ENCODE results near the gene GOLGB1.
A peak's percentile ranks its signal among the peaks of the same experiment; 100 is the strongest.
"Not testable (repeated sequence)": the region's sequence is repeated elsewhere in the genome, so short reads cannot be mapped to it uniquely, and the experiment has no call there.

Gene GOLGB1

GRCh38 chr3:121690777-121691405 is 58.6 kb downstream of the GOLGB1 start:
- no peak for DNase-seq

DNA sequence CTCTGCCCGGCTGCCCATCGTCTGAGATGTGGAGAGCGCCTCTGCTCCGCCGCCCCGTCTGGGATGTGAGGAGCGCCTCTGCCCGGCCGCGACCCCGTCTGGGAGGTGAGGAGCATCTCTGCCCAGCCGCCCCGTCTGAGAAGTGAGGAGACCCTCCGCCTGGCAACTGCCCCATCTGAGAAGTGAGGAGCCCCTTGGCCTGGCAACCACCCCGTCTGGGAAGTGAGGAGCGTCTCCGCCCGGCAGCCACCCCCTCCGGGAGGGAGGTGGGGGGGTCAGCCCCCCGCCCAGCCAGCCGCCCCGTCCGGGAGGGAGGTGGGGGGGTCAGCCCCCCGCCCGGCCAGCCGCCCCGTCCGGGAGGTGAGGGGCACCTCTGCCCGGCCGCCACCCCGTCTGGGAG is 60.8 kb downstream of the GOLGB1 start:
- not testable (repeated sequence) for DNase-seq

DNA sequence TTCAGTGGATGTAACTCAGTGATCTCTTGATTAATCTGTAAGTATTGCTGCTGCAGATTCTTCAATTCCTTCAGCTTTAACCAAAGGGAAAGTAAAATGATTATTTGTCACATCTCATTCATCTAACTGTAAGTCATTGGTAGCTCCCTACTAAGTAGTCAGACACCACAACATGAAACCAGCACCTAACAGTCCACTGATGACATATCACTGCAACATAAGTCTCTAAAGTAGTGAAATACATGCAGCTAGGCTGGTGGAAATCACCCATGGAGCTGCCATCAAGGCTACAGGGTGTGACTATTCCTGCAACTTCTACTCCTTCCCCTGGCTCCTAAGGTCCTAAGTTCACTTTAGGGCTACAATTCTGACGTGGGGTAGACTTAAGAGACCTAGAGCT is 67.7 kb downstream of the GOLGB1 start:
- no peak for DNase-seq

GRCh38 chr3:121677141-121677540 is 72.4 kb downstream of the GOLGB1 start:
- DNase-seq: no peak

DNA sequence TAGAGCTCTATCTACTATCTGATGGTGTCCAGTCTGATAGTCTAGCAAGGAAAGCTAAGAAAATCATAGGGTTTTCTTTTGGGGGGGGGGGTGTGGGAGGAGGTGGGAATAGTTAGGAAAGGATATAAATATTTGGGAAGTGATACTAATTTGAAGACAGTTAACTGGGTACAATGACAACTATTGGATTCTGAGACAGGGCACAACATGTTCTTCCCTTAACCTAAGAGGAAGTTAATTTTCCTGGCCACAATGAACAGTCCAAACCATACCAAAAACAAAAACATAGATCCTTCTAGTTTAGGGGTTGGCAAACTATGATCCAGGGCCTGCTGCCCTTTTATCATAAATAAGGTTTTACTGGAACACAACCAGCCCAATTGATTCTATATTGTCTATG is 78.9 kb downstream of the GOLGB1 start:
- no peak for DNase-seq

DNA sequence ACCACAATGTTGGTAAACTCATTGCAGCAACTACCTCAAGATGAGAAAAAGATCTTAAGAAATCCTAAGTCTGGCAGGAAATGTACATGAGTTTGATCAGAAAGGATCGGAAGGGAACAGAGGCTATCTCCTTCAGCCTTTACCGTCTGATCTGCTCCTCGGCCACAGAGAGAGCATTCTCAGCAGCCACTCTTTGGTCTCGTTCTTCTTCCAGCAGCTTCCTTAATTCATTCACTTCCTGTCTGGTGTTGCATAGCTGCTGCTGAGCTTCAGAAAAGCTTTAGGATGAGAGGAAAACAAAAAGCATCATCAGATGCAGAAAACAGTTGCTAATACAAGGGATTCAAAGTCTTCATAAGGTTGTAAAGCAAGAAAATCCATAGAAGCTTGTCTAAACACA is 82.2 kb downstream of the GOLGB1 start:
- DNase-seq: no peak

- no peak for DNase-seq
Observed at GRCh38 chr3:121665488-121665887, 84.1 kb downstream of the GOLGB1 start.

DNA sequence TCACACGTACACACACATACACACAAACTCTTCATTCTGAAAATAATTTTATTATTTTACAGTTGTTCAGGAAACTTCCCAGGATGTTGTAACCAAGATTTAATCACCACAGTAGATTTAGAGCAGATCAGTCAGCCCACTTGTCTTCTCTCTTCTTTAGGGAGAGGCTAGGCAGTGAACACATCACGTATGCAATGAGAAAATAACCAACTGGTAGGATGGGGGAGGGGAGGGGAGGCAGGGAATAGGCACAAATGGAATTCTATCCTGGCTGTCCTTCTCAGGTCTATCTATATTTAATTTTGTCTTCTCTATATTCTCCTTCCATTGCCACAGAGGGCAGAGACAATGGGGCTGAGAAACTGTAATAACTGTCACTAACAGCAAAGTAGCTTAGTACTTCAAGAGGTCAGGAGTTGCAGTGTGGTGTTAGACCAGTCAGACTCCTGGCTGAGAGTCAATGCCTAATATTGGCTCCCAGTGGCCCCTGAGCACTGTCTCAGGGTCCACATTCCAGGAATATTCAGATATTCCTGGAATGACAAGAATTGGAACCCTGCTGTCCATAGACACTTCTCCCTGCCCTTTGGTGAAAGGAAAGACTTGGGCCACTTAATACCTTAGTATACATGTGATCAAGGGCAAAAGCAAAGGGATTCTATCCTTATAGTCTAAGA is 86.2 kb downstream of the GOLGB1 start:
- DNase-seq: no peak

DNA sequence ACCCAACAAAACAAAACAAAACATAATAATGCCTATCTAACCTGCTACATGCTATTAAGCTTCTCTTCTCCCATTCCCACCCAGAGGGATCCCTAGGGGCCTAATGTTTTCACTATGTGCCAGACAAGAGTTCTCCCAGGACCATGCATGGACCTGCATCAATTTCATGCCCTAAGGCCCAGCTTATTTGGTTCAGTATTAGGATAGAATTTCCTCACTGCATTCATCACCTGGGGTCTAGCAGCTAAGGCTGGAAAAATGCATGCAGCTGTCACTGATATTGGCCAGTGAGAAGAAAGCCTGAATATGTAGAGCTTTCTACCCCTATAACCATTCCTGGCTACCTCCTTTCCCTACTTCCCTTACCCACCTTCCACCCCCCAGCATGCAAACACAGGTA is 86.8 kb downstream of the GOLGB1 start:
- DNase-seq: no peak

DNA sequence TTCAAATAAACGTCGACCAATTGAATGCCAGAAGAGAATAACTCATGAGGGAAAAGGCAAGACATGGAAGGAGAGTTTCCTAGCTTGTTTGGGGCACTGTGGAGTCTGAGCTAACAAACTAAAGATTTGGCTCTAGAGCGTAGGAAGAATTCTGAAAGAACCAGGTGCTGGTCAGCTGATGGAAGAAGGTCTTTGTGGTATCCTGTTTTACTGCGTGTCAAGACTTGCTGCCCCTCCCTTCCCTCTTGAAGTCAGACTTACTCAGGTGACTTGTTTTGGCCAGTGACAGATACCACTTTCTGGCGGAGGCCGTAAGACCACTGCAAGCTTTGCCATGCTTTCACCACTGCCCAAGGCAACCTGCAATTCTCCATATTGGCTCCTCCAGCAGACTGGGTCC is 88.2 kb downstream of the GOLGB1 start:
- peak in 1 of 2 donors; percentile 1 for DNase-seq

- peak; percentile 76 to 82 for DNase-seq
Observed at GRCh38 chr3:121660356-121661171, 89.0 kb downstream of the GOLGB1 start, which contains the start of gene HCLS1. Gene HCLS1, minus strand, starts transcription at chr3:121660903. Its CDS starts 2,556 bp downstream, at chr3:121658347.

DNA sequence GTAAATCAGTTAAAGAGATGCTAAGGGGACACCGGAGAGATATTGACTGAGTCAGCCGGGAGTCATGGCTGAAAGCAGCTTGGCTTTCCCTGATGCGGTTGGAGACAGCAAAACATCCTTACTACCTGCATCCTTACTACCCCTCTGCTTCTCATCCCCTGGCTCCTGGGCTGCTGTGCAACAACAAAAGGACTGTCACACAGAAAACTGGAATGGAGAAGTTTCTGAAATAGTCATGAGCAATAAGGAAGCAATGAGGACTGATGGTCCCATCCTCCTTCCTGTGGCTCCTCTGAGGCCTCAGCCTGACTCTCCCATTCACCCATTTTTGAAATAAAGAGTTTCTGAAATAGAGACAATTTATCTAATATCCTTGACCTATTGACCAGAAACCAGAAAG is 90.0 kb downstream of the GOLGB1 start:
- no peak for DNase-seq

GRCh38 chr3:121658716-121659435 is 90.7 kb downstream of the GOLGB1 start:
- no peak for DNase-seq

DNA sequence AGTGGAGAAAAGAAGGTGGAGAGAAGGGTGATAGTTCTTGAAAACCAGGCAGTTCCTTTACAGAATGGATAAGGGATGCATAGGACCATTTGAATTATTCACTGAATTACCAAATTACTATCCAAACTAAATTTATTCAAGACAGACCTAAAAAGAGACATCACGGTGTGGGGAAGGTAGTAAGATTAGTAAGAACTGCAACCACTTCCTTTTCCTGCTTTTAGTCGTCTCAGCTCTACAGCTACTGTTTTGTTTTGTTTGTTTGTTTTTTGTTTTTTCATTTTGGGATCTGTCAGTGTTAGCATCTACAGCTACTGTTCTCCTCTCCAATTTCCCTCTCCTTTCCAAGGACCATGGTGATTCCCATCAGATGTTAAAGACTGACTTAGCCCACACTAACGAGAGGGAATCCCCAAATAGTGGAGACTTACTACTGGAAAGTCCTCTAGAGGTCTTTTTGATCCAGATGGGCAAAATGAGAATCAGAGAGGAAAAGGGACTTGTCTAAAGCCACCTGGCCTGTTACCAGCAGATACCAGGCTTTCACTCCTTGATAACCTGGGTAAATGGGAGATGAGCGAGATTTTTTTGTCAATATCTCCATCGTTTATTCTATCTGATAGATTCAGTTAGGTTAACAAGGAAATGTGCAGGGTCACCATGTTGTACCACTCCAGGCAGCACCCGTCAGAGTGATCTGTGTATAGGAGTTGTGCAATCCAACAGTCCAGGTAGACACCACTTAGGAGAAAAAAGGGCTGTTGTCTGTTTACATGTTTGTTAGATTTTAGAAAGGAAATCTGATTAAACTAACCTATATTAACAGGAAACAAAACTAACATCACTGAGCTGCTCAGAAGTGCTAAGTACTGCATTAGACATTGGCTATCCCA is 94.8 kb downstream of the GOLGB1 start:
- peak in 1 of 2 donors; percentile 25 for DNase-seq

GRCh38 chr3:121651684-121652083 is 97.9 kb downstream of the GOLGB1 start:
- no peak for DNase-seq

DNA sequence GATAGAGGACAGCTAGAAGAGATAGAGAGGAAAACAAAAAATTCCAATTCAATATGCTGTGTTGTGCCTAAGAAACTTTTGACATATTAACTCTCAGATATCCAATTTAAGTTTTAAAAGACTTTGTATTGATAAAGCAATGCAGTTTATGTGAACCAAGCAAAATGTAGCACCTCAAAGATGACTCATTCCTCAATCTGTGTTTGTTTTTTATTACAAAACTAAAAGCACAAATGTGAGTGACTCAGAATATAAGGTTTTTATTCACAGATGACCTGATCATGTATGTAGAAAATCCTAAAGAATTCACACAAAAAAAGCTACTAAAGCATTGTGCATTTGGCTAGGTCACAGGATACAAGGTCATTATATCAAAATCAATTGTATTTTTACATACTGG is 99.9 kb downstream of the GOLGB1 start:
- no peak for DNase-seq

DNA sequence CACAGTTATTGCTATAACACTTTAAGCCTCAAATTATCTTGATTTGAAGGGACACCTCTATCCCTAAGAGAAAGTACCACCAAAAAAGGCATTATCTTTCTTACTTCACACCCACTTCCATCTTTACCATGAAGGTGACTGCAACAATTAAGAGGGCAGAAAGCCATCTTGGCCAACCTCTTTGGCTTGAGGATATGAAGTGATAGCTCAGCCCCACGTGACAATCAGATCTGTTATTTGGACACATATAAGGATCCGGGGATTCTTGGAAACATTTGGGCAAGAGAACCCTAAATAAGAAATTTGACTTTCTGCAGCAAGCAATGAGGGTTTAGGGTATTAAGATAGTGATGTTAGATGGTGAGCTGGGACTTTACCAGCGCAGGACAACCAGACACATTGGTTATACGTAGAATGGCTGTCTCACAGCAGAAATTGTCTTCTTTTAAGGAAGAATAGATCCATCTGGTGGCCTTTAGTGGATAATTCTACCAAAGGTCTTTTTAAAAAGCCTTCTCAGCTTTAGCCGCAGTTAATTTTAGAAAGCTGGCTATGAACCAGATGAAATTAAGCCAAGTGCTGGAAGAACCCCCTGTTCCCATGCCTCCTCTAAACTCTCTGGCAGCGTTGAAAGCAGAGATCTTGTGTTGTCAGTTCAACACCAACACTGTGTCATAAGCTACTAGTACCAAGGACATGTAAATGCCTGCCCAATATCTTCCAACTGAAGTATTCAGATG is 101.2 kb downstream of the GOLGB1 start:
- no peak for DNase-seq

GRCh38 chr3:121645054-121645453 is 104.5 kb downstream of the GOLGB1 start:
- no peak for DNase-seq

DNA sequence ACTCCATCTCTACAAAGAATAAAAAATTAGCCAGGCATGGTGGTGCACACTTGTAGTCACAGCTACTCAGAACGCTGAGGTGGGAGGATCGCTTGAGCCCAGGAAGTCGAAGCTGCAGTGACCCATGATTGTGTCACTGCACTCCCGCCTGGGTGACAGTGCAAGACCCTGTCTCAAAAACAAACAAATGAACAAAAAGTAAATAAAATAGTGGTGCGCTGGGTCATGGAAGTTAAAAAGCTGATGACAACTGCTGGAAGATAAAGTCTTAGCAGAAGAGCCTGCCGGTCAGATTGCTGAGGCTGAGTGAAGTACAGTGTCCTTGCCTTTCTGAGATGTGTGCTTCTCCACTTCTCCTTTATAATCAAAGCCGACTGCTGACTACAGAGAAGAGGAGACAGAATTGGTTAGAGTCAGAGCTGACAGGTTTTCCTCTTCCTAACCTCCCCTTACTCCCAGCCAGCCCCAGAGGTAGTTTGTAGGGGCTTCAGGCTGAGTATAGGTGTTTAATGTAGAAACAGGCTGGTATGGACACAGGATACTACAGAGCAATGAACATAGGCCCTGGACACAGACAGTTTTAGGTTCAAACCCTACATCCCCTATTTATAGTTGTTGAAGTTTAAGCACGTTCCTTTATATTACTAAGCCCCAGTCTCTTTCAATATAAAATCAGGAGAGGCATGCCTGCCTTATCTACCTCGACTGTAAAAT is 106.8 kb downstream of the GOLGB1 start:
- no peak for DNase-seq

DNA sequence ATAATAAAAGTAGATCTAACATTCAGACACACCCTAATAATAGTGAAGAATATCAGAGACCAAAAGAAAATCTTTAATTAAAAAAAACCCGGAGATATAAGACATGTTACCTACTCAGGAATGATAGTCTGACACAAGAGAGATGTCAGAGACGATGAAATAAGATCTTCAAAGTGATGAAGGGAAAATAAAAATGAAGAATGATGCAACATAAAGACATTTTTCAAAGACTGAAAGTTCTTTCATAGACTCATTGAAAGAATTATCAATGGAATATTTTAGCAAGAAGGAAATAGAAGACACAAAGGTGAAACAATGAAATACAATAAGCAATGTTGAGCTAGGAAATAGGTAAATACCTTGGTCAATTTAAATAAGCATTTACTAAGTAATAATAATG is 108.4 kb downstream of the GOLGB1 start:
- DNase-seq: no peak

DNA sequence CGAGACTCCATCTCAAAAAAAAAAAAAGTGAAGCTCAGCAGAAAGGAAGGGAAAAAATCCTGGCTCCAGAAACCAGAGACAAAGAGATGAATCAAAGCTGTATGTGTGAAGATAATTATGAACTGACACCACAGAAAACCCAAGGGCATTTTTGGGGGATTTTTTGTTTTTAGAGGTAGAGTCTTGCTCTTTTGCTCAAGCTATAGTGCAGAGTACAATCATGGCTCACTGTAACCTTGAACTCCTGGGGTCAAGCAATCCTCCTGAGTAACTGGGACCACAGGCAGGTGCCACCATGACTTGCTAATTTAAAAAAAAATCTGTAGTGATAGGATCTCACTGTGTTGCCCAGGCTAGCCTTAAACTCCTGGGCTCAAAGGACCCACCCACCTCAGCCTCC is 111.6 kb downstream of the GOLGB1 start:
- no peak for DNase-seq
